RWPE2 (cell line): Measurements from ENCODE around the gene TIMM17B.

Experiments
- ATAC-seq: fragments of 200-7000 bp; cut with Tn5 transposase; 3 replicates; pipeline ENCODE4 v1.9.1; 2021; ENCODE audit warnings: low read depth
- DNase-seq: peaks from one replicate; pipeline ENCODE4 v3.0.0-alpha.2; 2020; ENCODE audit warnings: low spot score
- H3K27ac ChIP-seq: fragments of 450-650 bp; 2 replicates; pipeline ENCODE4 v1.5.1; 2017; ENCODE audit warnings: mild to moderate bottlenecking; ENCODE audit not compliant: poor library complexity, severe bottlenecking
- H3K27me3 ChIP-seq: fragments of 250-450 bp; sonication (Bioruptor Pico); 2 replicates; pipeline ENCODE4 v1.5.1; 2021; ENCODE audit warnings: mild to moderate bottlenecking, moderate library complexity; ENCODE audit not compliant: insufficient read depth, poor library complexity, severe bottlenecking
- H3K36me3 ChIP-seq: fragments of 250-450 bp; sonication (Bioruptor Pico); 2 replicates; pipeline ENCODE4 v1.5.1; 2020; ENCODE audit warnings: low read depth, mild to moderate bottlenecking, moderate library complexity
- H3K4me1 ChIP-seq: fragments of 250-450 bp; sonication (Bioruptor Pico); 2 replicates; pipeline ENCODE4 v1.5.1; 2021; ENCODE audit warnings: mild to moderate bottlenecking, moderate library complexity; ENCODE audit not compliant: insufficient read depth, poor library complexity, severe bottlenecking
- H3K4me3 ChIP-seq: fragments of 250-450 bp; sonication (Bioruptor Pico); 2 replicates; pipeline ENCODE4 v1.5.1; 2021; ENCODE audit warnings: mild to moderate bottlenecking, moderate library complexity; ENCODE audit not compliant: severe bottlenecking
- H3K9me3 ChIP-seq: fragments of 250-450 bp; sonication (Bioruptor Pico); 2 replicates; pipeline ENCODE4 v1.5.1; 2021; ENCODE audit warnings: mild to moderate bottlenecking, moderate library complexity; ENCODE audit not compliant: severe bottlenecking
- CTCF ChIP-seq: fragments of 450-650 bp; IDR thresholded peaks from one replicate; pipeline ENCODE4 v1.5.1; 2017; ENCODE audit warnings: mild to moderate bottlenecking, moderate library complexity; ENCODE audit not compliant: poor library complexity, severe bottlenecking

TIMM17B gene

GRCh38 chrX:48902776-48903175 lies 5.2 kb upstream of the TIMM17B start:
- Histone ChIP-seq H3K9me3 (no peaks in the 10 kb centered on the region), H3K36me3 (peaks cover 22% of the 10 kb centered on the region), H3K27ac (no peak overlapping the region), H3K4me1 (no peaks in the 10 kb centered on the region), H3K4me3 (no peak overlapping the region), H3K27me3 (no peaks in the 10 kb centered on the region)
- no peak for DNase-seq
- ATAC-seq: no peak
- TF ChIP-seq CTCF: no peak

DNA sequence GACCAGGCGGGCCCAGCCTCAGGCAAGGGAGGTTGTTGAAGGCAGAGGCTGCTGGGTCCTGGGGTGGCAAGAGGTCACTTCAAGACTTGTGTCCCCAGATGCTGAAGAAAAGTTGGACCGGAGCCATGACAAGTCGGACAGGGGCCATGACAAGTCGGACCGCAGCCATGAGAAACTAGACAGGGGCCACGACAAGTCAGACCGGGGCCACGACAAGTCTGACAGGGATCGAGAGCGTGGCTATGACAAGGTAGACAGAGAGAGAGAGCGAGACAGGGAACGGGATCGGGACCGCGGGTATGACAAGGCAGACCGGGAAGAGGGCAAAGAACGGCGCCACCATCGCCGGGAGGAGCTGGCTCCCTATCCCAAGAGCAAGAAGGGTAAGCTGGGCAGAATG lies 4.6 kb upstream of the TIMM17B start:
- Histone ChIP-seq H3K27ac (no peak overlapping the region), H3K4me1 (no peaks in the 10 kb centered on the region), H3K27me3 (no peaks in the 10 kb centered on the region), H3K9me3 (no peaks in the 10 kb centered on the region), H3K36me3 (peaks cover 22% of the 10 kb centered on the region), H3K4me3 (no peak overlapping the region)
- no peak for ATAC-seq
- TF ChIP-seq CTCF: no peak
- no peak for DNase-seq

DNA sequence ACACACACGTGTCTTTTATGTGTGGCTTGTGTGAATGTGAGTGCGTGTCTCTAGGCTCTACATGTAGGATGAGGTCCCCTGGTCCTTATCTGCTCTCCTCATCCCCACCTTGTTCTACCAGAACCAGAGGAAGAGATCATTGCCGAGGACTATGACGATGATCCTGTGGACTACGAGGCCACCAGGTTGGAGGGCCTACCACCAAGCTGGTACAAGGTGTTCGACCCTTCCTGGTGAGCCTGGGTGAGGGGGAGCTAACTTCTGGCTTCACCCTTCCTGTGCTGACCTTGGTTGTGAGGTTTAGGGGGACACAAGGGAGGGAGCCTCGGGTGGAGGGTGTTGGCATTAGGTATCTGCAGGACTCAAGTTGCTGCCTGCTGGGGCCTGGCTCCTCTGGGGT lies 3.5 kb upstream of the TIMM17B start:
- Histone ChIP-seq H3K27me3 (no peaks in the 10 kb centered on the region), H3K9me3 (no peaks in the 10 kb centered on the region), H3K4me1 (no peaks in the 10 kb centered on the region), H3K4me3 (no peak overlapping the region), H3K36me3 (peaks cover 18% of the 10 kb centered on the region), H3K27ac (no peak overlapping the region)
- no peak for ATAC-seq
- DNase-seq: no peak
- TF ChIP-seq CTCF: no peak

- no peaks in the 10 kb centered on the region for H3K4me1 ChIP-seq
- no peak overlapping the region for H3K4me3 ChIP-seq
- peaks cover 27% of the 10 kb centered on the region for H3K36me3 ChIP-seq
- H3K9me3 ChIP-seq: no peaks in the 10 kb centered on the region
- no peak for TF ChIP-seq CTCF
- H3K27me3 ChIP-seq: no peaks in the 10 kb centered on the region
- no peak overlapping the region for H3K27ac ChIP-seq
- ATAC-seq (no peak), DNase-seq (no peak)
These were observed 1.5 kb upstream of the TIMM17B start for GRCh38 chrX:48899078-48899410.

DNA sequence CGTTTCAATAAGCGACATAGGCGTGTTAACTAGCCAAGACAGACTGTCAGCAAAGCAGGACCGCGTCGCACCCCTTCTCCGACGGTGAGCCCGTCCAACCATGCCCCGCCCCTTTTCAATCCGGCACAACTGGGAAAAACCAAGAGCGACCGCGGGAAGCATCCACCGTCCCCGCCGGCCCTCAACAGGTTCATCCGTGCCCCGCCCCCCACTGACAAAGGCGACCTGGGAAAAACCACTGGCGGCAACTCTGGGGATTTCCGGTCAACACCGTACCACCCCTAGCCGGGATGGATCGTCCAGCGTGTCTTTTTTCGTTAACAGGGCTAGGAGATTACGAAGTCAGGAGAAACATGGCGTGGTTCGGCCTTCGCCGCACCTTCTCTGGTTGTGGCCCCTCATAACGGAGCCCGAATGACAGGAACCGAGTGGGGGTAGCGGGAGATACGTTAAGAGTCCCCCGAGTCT lies 377 bp downstream of the TIMM17B start:
- DNase-seq (peak; percentile 81), ATAC-seq (peak; percentile 43)
- no peaks in the 10 kb centered on the region for H3K27me3 ChIP-seq
- peak overlapping the region; percentile 74 for H3K27ac ChIP-seq
- TF ChIP-seq CTCF: no peak
- peaks cover 25% of the 10 kb centered on the region for H3K36me3 ChIP-seq
- no peaks in the 10 kb centered on the region for H3K9me3 ChIP-seq
- H3K4me1 ChIP-seq: no peaks in the 10 kb centered on the region
- H3K4me3 ChIP-seq: peak overlapping the region; percentile 83
